ENCODE measurements around the gene B4GALNT1.

DNA sequence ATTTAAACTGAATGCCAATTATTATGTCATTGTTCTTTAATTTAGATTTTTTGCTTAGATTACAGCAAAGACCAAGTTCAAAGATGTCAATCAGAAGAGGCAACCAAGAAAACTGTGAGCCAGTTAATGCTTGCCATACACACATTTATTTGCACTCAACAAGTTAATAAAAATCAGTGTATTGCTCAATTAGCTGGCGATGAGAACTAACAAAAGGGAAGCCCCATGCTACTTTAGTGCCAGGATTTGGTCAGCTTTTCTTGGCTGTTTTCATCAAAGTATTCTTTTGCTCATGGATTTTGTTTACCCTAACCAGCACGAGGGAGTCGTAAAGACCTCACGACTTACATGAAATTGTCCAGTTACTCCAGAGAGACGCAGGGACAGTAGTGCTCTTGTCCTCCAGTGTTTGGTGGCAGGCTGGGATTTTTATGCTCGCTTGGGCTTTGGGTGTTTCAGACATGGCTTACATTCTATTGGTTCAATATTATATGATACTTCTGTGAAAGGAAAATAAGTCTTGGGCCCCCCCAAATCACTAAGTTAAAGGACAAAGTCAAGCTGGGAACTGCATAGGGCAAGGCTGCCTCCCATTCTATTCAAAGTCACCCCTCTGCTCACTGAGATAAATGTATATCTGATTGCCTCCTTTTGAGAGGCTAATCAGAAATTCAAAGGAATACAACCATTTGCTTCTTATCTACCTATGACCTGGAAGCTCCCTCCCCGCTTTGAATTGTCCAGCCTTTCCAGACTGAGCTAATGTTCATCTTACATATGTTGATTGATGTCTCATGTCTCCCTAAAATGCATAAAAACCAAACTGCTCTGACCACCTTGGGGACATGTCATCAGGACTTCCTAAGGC lies 7.4 kb upstream of the B4GALNT1 start:
- TF ChIP-seq CTCF (IDR thresholded peaks at IDR 0.05; ENCODE audit: low read depth, low read length) (no peak), POLR2A (IDR thresholded peaks at IDR 0.05; ENCODE audit: extremely low read depth, insufficient read length) (no peak), MYC (IDR thresholded peaks at IDR 0.05; ENCODE audit: low read depth, low read length) (no peak)
- TF ChIP-seq, protein P1, sequence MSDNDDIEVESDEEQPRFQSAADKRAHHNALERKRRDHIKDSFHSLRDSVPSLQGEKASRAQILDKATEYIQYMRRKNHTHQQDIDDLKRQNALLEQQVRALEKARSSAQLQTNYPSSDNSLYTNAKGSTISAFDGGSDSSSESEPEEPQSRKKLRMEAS (IDR thresholded peaks at IDR 0.05; ENCODE audit: low read depth, low read length), result no peak

Measured in NB4 (cell line).